ENCODE results near the gene MRTFB. TPM values are rescaled to one million over a fixed set of nuclear protein-coding genes. Genes with fewer than 3 reads are reported as not detected.

Gene MRTFB
- total RNA-seq, 2 experiments from 2014 or later, result 18.0 to 19.4 TPM

DNA sequence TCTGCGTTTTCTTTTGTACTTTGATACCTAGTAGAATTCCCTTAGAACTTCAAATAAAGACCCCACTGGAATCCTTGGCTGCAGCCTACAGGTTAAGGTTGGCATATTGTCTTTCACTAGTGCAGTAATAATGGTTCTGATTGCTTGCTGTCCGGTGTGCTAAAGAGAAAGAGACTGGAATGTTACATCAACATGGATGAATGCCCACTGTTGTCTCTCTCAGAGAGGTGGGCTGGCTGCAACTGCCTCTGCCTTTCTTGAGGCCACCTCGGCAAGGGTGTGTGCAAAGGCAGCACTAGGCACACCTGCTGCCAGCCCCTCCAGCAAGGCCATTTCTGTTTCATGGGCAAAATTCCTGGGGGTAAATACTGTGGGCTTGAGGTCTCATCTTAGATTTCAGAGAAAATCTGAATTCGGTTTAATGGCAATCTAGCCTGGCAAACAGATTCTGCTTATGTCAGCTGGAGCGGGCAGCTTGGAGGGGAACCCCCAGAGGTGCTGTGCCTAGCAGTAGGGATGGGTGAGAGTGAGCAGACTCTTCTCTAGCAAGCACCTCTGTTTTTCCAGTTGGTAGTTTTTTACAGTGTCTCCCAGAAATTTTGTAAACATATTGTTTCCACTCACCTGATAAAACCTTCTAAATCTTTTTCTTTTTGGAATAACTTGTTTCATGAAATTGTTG lies 54.0 kb downstream of the MRTFB start:
- TF ChIP-seq, protein P1, sequence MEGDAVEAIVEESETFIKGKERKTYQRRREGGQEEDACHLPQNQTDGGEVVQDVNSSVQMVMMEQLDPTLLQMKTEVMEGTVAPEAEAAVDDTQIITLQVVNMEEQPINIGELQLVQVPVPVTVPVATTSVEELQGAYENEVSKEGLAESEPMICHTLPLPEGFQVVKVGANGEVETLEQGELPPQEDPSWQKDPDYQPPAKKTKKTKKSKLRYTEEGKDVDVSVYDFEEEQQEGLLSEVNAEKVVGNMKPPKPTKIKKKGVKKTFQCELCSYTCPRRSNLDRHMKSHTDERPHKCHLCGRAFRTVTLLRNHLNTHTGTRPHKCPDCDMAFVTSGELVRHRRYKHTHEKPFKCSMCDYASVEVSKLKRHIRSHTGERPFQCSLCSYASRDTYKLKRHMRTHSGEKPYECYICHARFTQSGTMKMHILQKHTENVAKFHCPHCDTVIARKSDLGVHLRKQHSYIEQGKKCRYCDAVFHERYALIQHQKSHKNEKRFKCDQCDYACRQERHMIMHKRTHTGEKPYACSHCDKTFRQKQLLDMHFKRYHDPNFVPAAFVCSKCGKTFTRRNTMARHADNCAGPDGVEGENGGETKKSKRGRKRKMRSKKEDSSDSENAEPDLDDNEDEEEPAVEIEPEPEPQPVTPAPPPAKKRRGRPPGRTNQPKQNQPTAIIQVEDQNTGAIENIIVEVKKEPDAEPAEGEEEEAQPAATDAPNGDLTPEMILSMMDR (IDR thresholded peaks at IDR 0.05), result no peak
- Mint-ChIP-seq H3K36me3 (ENCODE audit: low read depth) (no peaks in the 10 kb centered on the region), H3K27me3 (no peaks in the 10 kb centered on the region), H3K4me1 (ENCODE audit: low read depth) (peaks cover 26% of the 10 kb centered on the region), H3K4me3 (no peak overlapping the region), H3K9me3 (no peaks in the 10 kb centered on the region), H3K27ac (no peak overlapping the region)
- CTCF ChIA-PET, result no interaction called here
- Histone ChIP-seq H3K4me3 (ENCODE audit: low read length) (no peak overlapping the region), H3K9me3 (ENCODE audit: control insufficient read depth in 1 of 2, insufficient read depth in 1 of 2, low read length in 2 of 2) (no peaks in the 10 kb centered on the region), H3K27me3 (ENCODE audit: control insufficient read depth in 1 of 2, insufficient read depth in 2 of 2, low read length in 2 of 2) (no peaks in the 10 kb centered on the region), H3K4me1 (ENCODE audit: insufficient read depth, low read length) (no peaks in the 10 kb centered on the region), H3K36me3 (ENCODE audit: insufficient read depth, low read length) (no peaks in the 10 kb centered on the region), H3K27ac (ENCODE audit: low read depth in 1 of 2, low read length in 2 of 2) (no peak overlapping the region)
- intact Hi-C loops (cut with DNase I, micrococcal nuclease), result no loop called here
- no peak for DNase-seq
- ATAC-seq (ENCODE audit: poor library complexity), result no peak
- POLR2A ChIA-PET, result no interaction called here

DNA sequence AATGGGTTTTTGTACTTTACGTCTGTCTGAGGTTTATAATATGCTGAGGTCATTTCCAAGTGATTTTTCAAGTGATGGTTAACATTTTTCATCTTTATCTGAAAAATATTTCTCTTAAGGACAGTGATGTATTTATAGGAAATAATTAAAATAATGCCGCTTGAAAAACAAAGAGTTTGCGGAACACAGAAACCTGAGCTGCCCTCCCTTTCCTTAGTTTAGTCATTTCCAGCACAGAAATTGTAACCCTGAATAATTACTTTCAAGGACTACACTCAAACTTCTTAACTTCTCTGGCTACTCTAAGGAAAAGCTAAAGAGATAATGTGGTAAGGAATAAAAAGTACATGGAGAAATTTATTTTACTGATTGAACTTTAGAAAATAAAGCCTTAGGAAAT lies 54.6 kb downstream of the MRTFB start:
- H3K4me3 ChIP-seq (ENCODE audit: low read length), result no peak overlapping the region
- no peak overlapping the region for H3K27ac Mint-ChIP-seq
- intact Hi-C loops (cut with DNase I, micrococcal nuclease), result no loop called here
- H3K27me3 ChIP-seq (ENCODE audit: control insufficient read depth in 1 of 2, insufficient read depth in 2 of 2, low read length in 2 of 2), result no peaks in the 10 kb centered on the region
- no peak for DNase-seq
- H3K4me3 Mint-ChIP-seq, result no peak overlapping the region
- no peaks in the 10 kb centered on the region for H3K4me1 ChIP-seq (ENCODE audit: insufficient read depth, low read length)
- H3K36me3 ChIP-seq (ENCODE audit: insufficient read depth, low read length), result no peaks in the 10 kb centered on the region
- ChIA-PET CTCF (no interaction called here), POLR2A (interaction anchor here (1.0 kb wide), 1 partner anchor 16 kb away, joined by 3 read pairs; no protein-coding TSS in a partner anchor)
- no peaks in the 10 kb centered on the region for H3K36me3 Mint-ChIP-seq (ENCODE audit: low read depth)
- TF ChIP-seq, protein P1 (IDR thresholded peaks at IDR 0.05), result no peak
- no peaks in the 10 kb centered on the region for H3K27me3 Mint-ChIP-seq
- ATAC-seq (ENCODE audit: poor library complexity), result no peak
- H3K9me3 ChIP-seq (ENCODE audit: control insufficient read depth in 1 of 2, insufficient read depth in 1 of 2, low read length in 2 of 2), result no peaks in the 10 kb centered on the region
- H3K9me3 Mint-ChIP-seq, result no peaks in the 10 kb centered on the region
- peaks cover 22% of the 10 kb centered on the region for H3K4me1 Mint-ChIP-seq (ENCODE audit: low read depth)
- no peak overlapping the region for H3K27ac ChIP-seq (ENCODE audit: low read depth in 1 of 2, low read length in 2 of 2)

DNA sequence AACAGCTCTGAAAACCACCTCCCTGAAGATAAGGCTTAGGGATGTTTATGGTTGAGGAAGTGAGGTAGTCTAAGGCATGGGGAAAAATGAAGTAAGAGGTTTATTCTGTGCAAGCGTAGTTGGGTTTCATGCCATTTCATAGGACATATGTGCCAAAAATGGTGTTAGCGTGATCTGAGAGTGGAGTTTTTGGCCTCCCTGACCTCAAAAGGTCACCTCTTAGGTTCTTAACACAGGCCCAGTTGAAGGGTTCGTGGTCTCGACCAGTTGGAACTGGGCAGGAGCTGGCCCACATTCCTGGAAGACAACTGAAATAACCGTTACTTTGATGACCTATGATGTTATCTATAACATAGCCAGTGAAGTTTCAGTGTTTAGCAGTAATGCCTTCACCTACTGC lies 57.0 kb downstream of the MRTFB start:
- no peak overlapping the region for H3K27ac Mint-ChIP-seq
- TF ChIP-seq, protein P1 (IDR thresholded peaks at IDR 0.05), result no peak
- H3K4me3 Mint-ChIP-seq, result no peak overlapping the region
- no peaks in the 10 kb centered on the region for H3K9me3 Mint-ChIP-seq
- CTCF ChIA-PET, result interaction anchor here (1.4 kb wide), 1 partner anchor 10 kb away, joined by 3 read pairs; no protein-coding TSS in a partner anchor
- no peaks in the 10 kb centered on the region for H3K36me3 Mint-ChIP-seq (ENCODE audit: low read depth)
- ATAC-seq (ENCODE audit: poor library complexity) (no peak), DNase-seq (no peak)
- Histone ChIP-seq H3K27ac (ENCODE audit: low read depth in 1 of 2, low read length in 2 of 2) (no peak overlapping the region), H3K27me3 (ENCODE audit: control insufficient read depth in 1 of 2, insufficient read depth in 2 of 2, low read length in 2 of 2) (no peaks in the 10 kb centered on the region), H3K4me3 (ENCODE audit: low read length) (no peak overlapping the region), H3K36me3 (ENCODE audit: insufficient read depth, low read length) (no peaks in the 10 kb centered on the region), H3K9me3 (ENCODE audit: control insufficient read depth in 1 of 2, insufficient read depth in 1 of 2, low read length in 2 of 2) (no peaks in the 10 kb centered on the region), H3K4me1 (ENCODE audit: insufficient read depth, low read length) (no peaks in the 10 kb centered on the region)
- H3K4me1 Mint-ChIP-seq (ENCODE audit: low read depth), result peaks cover 20% of the 10 kb centered on the region
- POLR2A ChIA-PET, result no interaction called here
- intact Hi-C loops (cut with DNase I, micrococcal nuclease), result no loop called here
- no peaks in the 10 kb centered on the region for H3K27me3 Mint-ChIP-seq
